PC-9 (cell line): ENCODE results near the gene SLC44A4. TPM values are rescaled to one million over a fixed set of nuclear protein-coding genes. Genes with fewer than 3 reads are reported as not detected.
"Not testable (repeated sequence)": the region's sequence is repeated elsewhere in the genome, so short reads cannot be mapped to it uniquely, and the experiment has no call there.

Source experiments
- BruUV-seq: library from RNA; stranded (reverse); fragments of 400-500 nt; replicated peaks from 2 replicates; lab custom pipeline; 2021; lab: Mats Ljungman, UMichigan
- CTCF ChIA-PET: fragments of 300-600 bp; sonication (Branson Sonifier 250); formaldehyde crosslinking; loops from one replicate; lab custom pipeline; 2022; ENCODE audit warnings: antibody characterized with exemption; lab: Charles Lee
- POLR2A ChIA-PET: fragments of 300-600 bp; sonication (Branson Sonifier 250); formaldehyde crosslinking; loops from one replicate; lab custom pipeline; 2022; ENCODE audit warnings: antibody characterized with exemption; ENCODE audit not compliant: unreplicated experiment; lab: Charles Lee
- DNase-seq, 2 experiments: peaks; one replicate each; pipeline versions ENCODE4 v3.0.0 to v3.0.0-alpha.2; 2015 to 2022; ENCODE audit warnings: mixed read lengths in 1 of 2
- H2AFZ ChIP-seq: fragments of 200-600 bp; sonication (generic); 2 replicates; pipeline ENCODE4 v1.8.1; 2017; ENCODE audit warnings: antibody characterized with exemption
- H3F3A ChIP-seq: fragments of 200-600 bp; sonication (generic); 2 replicates; pipeline ENCODE4 v1.8.1; 2017; ENCODE audit warnings: antibody characterized with exemption, mild to moderate bottlenecking, low read depth; ENCODE audit not compliant: insufficient read depth
- H3K27ac ChIP-seq: fragments of 200-600 bp; sonication (generic); 2 replicates; pipeline ENCODE4 v1.6.1; 2016; ENCODE audit warnings: mixed run types
- H3K27me3 ChIP-seq: fragments of 200-600 bp; sonication (generic); 2 replicates; pipeline ENCODE4 v1.6.1; 2016; ENCODE audit warnings: low read depth, mixed run types; ENCODE audit not compliant: insufficient read depth
- H3K36me3 ChIP-seq: fragments of 200-600 bp; sonication (generic); 2 replicates; pipeline ENCODE4 v1.6.1; 2016; ENCODE audit warnings: low read depth, mixed run types
- H3K4me1 ChIP-seq: fragments of 200-600 bp; sonication (generic); replicated peaks from 2 replicates; pipeline ENCODE4 v1.6.1; 2016; ENCODE audit warnings: mixed run types; ENCODE audit not compliant: insufficient read depth
- H3K4me2 ChIP-seq: fragments of 200-600 bp; sonication (generic); 2 replicates; pipeline ENCODE4 v1.6.1; 2017; ENCODE audit warnings: mixed run types
- H3K4me3 ChIP-seq: fragments of 200-600 bp; sonication (generic); 2 replicates; pipeline ENCODE4 v1.6.1; 2016; ENCODE audit warnings: mixed run types
- H3K79me2 ChIP-seq: fragments of 200-600 bp; sonication (generic); 2 replicates; pipeline ENCODE4 v1.6.1; 2017; ENCODE audit warnings: low read depth, mixed run types
- H3K9me2 ChIP-seq: fragments of 200-600 bp; sonication (generic); 2 replicates; pipeline ENCODE4 v1.8.1; 2017; ENCODE audit warnings: mild to moderate bottlenecking; ENCODE audit not compliant: insufficient read depth
- H3K9me3 ChIP-seq: fragments of 200-600 bp; sonication (generic); 2 replicates; pipeline ENCODE4 v1.8.1; 2016; ENCODE audit warnings: low read depth; ENCODE audit not compliant: insufficient read depth
- H4K20me1 ChIP-seq: fragments of 200-600 bp; sonication (generic); 2 replicates; pipeline ENCODE4 v1.8.1; 2017; ENCODE audit not compliant: insufficient read depth
- EZH2 ChIP-seq: fragments of 200-600 bp; sonication (generic); IDR thresholded peaks from 2 replicates; pipeline ENCODE4 v1.8.0; 2017; ENCODE audit warnings: antibody characterized with exemption, low read depth
- intact Hi-C: fragments of 100-400 bp; cut with micrococcal nuclease; formaldehyde crosslinking; loops from one replicate; pipeline ENCODE4 v1.10.0; 2022; ENCODE audit not compliant: unreplicated experiment
- total RNA-seq: library from RNA; stranded (reverse); gene quantifications from 2 replicates; pipeline ENCODE4 v1.2.3, GENCODE V29; 2021
- TF ChIP-seq, protein P1 (sequence below): fragments of 200-600 bp; sonication (generic); conservative IDR thresholded peaks from 2 replicates; pipeline ENCODE4 v1.6.1; 2017; ENCODE audit warnings: mixed run types, antibody characterized with exemption, mild to moderate bottlenecking, moderate library complexity

SLC44A4 gene
- total RNA-seq, 1 experiment from 2014 or later: 44.4 TPM

DNA sequence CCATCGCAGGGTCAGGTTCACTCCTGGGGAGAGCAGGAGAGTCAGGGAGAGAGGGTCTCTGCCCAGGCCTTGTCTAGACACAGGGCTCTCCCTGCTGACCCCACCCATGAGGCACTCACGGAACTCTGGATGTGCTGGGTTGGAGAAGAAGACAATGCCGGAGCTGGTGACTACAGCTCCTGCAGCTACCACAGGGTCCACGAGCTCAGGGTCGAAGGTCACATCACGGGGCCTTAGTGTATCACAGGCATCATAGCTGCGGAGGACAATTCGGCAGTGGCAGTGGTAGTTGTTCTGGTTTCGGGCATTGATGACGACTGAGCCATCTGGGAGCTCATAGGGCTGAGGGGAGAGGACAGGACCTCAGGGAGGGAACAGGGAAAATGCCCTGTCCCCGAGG, 18.9 kb downstream of the SLC44A4 start:
- H4K20me1 ChIP-seq: no peaks in the 10 kb centered on the region
- no peak overlapping the region for H3K4me2 ChIP-seq
- intact Hi-C loops: no loop called here
- POLR2A ChIA-PET: no interaction called here
- no peaks in the 10 kb centered on the region for H3K36me3 ChIP-seq
- no peak overlapping the region for H3K4me3 ChIP-seq
- no peaks in the 10 kb centered on the region for H3K9me3 ChIP-seq
- H3F3A ChIP-seq: peaks cover 15% of the 10 kb centered on the region; the same call in 1 of the 2 replicates
- no peak overlapping the region for H3K27ac ChIP-seq
- CTCF ChIA-PET: no interaction called here
- TF ChIP-seq EZH2: no peak
- TF ChIP-seq, protein P1, sequence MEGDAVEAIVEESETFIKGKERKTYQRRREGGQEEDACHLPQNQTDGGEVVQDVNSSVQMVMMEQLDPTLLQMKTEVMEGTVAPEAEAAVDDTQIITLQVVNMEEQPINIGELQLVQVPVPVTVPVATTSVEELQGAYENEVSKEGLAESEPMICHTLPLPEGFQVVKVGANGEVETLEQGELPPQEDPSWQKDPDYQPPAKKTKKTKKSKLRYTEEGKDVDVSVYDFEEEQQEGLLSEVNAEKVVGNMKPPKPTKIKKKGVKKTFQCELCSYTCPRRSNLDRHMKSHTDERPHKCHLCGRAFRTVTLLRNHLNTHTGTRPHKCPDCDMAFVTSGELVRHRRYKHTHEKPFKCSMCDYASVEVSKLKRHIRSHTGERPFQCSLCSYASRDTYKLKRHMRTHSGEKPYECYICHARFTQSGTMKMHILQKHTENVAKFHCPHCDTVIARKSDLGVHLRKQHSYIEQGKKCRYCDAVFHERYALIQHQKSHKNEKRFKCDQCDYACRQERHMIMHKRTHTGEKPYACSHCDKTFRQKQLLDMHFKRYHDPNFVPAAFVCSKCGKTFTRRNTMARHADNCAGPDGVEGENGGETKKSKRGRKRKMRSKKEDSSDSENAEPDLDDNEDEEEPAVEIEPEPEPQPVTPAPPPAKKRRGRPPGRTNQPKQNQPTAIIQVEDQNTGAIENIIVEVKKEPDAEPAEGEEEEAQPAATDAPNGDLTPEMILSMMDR: no peak
- no peaks in the 10 kb centered on the region for H3K9me2 ChIP-seq
- peaks cover 15% of the 10 kb centered on the region for H3K4me1 ChIP-seq
- no peak for DNase-seq
- H3K27me3 ChIP-seq: no peaks in the 10 kb centered on the region
- no peak overlapping the region for H2AFZ ChIP-seq
- no peaks in the 10 kb centered on the region for H3K79me2 ChIP-seq
- BruUV-seq: no TSS peak

DNA sequence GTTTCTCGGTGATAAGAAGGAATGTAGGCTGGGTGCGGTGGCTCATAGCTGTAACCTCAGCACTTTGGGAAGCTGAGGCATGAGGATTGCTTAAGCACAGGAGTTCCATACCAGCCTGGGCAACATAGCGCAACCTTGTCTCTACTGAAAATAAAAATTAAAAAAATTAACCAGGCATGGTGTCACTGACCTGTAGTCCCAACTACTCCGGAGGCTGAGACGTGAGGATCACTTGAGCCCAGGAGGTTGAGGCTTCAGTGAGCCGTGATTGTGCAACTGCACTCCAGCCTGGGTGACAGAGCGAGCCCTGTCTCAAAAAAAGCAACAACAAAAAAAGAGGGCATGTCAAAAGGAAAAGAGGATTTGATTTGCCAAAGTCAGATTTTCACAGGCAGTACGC, 20.1 kb downstream of the SLC44A4 start:
- no peaks in the 10 kb centered on the region for H3K79me2 ChIP-seq
- no peak overlapping the region for H3K4me2 ChIP-seq
- H3K27ac ChIP-seq: no peak overlapping the region
- no peaks in the 10 kb centered on the region for H3K36me3 ChIP-seq
- no peak for DNase-seq
- H4K20me1 ChIP-seq: no peaks in the 10 kb centered on the region
- no peak overlapping the region for H2AFZ ChIP-seq
- intact Hi-C loops: no loop called here
- no peaks in the 10 kb centered on the region for H3K27me3 ChIP-seq
- H3K4me1 ChIP-seq: peaks cover 5% of the 10 kb centered on the region
- H3K9me3 ChIP-seq: no peaks in the 10 kb centered on the region
- H3F3A ChIP-seq: peaks cover 6% of the 10 kb centered on the region; the same call in 1 of the 2 replicates
- ChIA-PET CTCF (interaction anchor here (0.9 kb wide), 1 partner anchor 1009 kb away, joined by 7 read pairs; no protein-coding TSS in a partner anchor), POLR2A (interaction anchor here (0.7 kb wide), 1 partner anchor 81 kb away, joined by 11 read pairs; no protein-coding TSS in a partner anchor)
- no peaks in the 10 kb centered on the region for H3K9me2 ChIP-seq
- no peak for TF ChIP-seq EZH2
- TF ChIP-seq, protein P1: no peak
- no TSS peak for BruUV-seq
- no peak overlapping the region for H3K4me3 ChIP-seq

DNA sequence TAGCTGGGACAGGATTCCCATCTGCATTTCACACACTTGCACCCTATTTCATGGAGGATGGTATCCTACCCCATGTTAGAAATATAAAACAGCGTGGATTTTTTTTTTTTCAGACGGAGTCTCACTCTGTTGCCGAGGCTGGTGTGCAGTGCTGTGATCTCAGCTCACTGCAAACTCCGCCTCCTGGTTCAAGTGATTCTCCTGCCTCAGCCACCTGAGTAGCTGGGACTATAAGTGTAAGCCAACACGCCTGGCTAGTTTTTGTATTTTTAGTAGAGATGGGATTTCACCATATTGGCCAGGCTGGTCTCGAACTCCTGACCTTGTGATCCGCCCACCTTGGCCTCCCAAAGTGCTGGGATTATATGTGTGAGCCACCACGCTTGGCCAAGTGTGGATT, 21.0 kb downstream of the SLC44A4 start:
- CTCF ChIA-PET: interaction anchor here (0.9 kb wide), 1 partner anchor 1010 kb away, joined by 7 read pairs; no protein-coding TSS in a partner anchor
- H3K27me3 ChIP-seq, H3K36me3 ChIP-seq, H2AFZ ChIP-seq, H3K4me1 ChIP-seq, BruUV-seq, H3K79me2 ChIP-seq, H4K20me1 ChIP-seq, intact Hi-C loops, H3K9me2 ChIP-seq, POLR2A ChIA-PET, H3K4me2 ChIP-seq, H3K9me3 ChIP-seq, H3F3A ChIP-seq, H3K27ac ChIP-seq, H3K4me3 ChIP-seq, DNase-seq: not testable (repeated sequence)

DNA sequence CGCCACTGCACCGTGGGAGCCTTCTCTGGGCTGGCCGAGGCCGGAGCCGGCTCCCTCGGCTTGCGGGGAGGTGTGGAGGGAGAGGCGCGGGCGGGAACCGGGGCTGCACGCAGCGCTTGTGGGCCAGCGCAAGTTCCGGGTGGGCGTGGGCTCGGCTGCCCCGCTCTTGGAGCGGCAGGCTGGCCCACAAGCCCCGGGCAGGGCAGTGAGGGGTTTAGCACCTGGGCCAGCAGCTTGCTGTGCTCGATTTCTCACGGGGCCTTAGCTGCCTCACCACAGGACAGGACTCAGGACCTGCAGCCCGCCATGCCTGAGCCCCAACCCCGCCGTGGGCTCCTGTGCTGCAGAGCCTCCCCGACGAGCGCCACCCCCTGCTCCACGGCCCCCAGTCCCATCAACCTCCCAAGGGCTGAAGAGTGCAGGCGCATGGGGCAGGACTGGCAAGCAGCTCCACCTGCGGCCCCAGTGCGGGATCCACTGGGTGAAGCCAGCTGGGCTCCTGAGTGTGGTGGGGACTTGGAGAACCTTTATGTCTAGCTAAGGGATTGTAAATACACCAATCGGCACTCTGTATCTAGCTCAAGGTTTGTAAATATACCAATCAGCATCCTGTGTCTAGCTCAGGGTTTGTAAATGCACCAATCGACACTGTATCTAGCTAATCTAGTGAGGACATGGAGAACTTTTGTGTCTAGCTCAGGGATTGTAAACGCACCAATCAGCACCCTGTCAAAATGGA, 26.6 kb downstream of the SLC44A4 start:
- H3K27ac ChIP-seq, H3K79me2 ChIP-seq, H4K20me1 ChIP-seq, H3K9me3 ChIP-seq, H2AFZ ChIP-seq, H3K9me2 ChIP-seq, BruUV-seq, DNase-seq, H3K4me1 ChIP-seq, CTCF ChIA-PET, intact Hi-C loops, H3K4me3 ChIP-seq, H3K36me3 ChIP-seq, H3K4me2 ChIP-seq, POLR2A ChIA-PET, H3K27me3 ChIP-seq: not testable (repeated sequence)
- peaks cover 11% of the 10 kb centered on the region; the same call in 1 of the 2 replicates for H3F3A ChIP-seq
